CD4-positive, alpha-beta T cell treated with Interleukin-4 for 4 hours (primary cell): ENCODE measurements around the gene CMPK2.

ENCODE experiments used
- DNase-seq: peaks from one replicate; pipeline ENCODE4 v3.0.0-alpha.2; 2020

Gene CMPK2

DNA sequence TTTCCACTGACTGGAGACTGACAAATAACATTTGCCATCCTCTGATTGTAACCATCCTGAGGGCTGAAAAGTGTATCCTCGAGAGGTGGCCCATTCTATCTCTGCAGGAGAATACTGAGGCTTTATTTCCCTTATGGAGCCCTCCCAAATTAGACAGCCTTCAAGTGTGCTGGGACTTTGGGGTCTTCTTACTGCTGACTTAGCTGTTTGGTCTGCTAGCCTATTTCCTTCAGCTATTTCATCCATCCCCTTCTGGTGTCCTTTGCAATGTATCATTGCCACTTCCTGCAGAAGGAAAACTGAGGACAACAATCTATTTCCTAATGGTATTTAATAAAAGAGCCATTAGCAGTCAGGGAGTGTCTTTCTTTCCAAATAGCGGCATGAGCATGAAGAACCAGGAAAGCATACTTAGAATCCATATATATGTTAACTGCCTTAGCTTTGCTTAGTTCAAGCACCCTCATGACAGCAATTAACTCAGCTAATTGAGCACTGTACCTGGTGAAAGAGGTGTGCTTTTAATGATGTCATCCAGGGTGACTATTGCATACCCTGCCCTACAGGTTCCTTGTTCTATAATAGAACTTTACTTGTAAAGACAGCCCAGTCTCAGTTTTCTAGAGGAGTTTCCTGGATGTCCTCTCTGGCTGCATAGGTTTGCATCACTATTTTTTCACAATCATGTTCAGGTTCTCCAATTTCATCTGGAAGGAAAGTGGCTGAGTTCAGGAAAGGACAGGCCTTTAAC, 24.0 kb downstream of the CMPK2 start:
- no peak for DNase-seq

- no peak for DNase-seq
These were observed 26.9 kb downstream of the CMPK2 start for GRCh38 chr2:6838673-6839319.

- no peak for DNase-seq
These were observed 30.2 kb downstream of the CMPK2 start for GRCh38 chr2:6835467-6835866.

- DNase-seq, result no peak
These were observed 31.5 kb downstream of the CMPK2 start for GRCh38 chr2:6834163-6834562.

DNA sequence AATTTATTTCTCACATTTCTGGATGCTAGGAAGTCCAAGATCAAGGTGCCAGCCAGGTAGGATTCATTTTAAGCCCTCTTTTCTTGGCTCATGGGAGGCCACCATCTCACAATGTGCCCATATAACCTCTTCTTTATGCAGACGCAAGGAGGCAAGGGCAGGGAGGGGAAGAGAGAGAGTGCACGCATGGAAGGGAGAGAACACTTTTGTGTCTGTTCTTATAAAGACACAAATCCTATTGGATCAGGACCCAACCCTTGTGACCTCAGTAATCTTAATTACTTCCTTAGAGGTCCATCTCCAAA, 32.5 kb downstream of the CMPK2 start:
- DNase-seq, result no peak

DNA sequence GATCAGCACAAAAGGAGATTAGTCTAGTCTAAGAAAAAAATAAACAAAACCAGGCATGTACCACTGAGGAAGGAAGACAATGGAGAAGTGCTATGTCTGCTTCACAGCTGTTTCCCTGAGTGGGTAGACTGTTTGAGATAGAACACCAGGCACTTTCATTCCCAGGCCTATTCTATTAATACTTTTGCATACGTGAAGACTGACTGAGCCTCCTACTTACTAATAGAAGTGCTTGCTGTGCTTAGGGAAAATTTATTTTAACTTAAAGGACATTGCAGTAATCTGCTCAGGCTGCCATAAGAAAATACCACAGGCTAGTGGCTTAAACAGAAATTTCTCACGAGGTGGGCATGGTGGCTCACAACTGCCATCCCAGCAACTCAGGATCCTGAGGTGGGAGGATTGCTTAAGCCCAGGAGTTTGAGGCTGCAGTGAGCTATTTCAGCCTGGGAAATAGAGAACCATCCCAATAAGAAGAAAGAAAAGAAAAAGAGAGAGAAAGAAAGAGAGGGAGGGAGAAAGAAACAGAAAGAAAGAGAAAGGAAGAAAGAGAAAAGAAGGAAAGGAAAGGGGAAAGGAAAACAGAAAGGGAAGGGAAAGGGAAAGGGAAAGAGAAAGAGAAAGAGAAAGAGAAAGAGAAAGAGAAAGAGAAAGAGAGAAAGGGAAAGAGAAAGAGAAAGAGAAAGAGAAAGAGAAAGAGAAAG, 33.0 kb downstream of the CMPK2 start:
- no peak for DNase-seq

GRCh38 chr2:6831229-6831628, 34.5 kb downstream of the CMPK2 start:
- DNase-seq, result no peak

DNA sequence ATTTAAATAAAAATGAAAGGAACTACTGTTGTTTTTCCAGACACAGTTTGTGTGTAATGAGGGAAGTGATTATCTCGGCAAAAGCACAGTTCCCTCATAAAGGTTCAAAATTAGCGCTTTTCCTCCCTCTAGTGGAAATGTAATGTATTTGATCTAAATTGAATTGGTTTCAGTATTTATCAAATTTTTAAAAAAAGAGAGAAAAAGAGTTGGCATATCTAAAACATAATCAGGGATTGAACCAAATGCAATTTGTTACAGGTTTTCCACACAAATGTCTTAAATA, 37.5 kb downstream of the CMPK2 start:
- peak; percentile 22 for DNase-seq

GRCh38 chr2:6827566-6828298, 38.0 kb downstream of the CMPK2 start:
- DNase-seq, result no peak

DNA sequence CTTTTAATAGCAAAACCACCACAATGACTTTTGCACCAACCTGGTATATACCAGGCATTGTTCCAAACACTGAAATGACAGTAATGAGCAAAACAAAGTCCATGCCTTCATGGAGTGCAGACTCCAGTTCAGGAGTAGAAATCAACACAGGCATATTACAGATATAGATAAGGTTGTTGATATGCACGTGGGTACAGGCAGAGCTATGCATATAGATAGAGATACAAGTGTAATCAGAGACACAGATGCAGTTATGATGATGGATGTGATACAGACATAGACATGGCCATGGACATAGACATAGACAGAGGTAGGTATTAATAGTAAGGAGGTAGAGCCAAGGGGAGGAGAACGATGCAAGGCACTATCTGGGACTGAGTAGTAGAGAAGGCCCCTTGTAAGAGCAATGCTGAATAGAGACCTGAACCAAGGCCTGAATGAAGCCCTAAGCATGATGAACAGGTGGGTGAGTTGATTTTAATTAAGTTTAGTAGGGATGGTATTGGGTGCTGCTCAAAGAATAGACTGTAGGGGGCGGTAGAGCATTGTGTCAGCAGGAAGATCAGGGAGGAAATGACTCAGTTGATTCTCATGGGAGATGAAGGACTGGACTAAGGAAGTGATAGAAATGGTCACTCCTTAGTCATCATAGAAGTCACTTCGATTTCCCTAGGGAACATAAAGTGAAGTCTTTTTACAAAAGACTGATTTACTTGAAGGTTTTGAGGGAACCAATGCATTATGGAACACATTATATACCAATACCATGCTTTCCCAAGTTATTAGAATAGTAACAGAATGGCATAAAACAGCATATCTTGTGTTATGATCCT, 39.4 kb downstream of the CMPK2 start:
- DNase-seq, result peak; percentile 59

- no peak for DNase-seq
These were observed 40.7 kb downstream of the CMPK2 start for GRCh38 chr2:6824962-6825361.

DNA sequence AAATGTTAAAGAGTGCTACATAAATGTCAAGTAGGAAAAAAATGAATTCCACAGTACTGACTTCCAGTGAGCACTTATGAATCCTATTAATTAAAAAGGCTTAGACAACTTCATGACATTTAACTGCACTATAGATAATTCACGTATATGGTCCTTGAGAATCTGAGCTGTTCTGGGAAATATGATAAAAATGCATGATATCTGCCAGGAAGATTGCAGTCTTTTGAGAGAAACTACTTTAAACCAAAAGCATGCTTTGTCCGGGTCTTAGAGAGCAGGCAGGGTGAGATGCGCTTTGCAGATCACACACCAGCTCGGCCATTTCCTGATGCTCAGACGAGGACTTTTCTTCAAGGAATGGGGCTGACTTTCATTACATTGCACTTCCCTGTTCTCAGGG, 42.6 kb downstream of the CMPK2 start:
- DNase-seq, result no peak

DNA sequence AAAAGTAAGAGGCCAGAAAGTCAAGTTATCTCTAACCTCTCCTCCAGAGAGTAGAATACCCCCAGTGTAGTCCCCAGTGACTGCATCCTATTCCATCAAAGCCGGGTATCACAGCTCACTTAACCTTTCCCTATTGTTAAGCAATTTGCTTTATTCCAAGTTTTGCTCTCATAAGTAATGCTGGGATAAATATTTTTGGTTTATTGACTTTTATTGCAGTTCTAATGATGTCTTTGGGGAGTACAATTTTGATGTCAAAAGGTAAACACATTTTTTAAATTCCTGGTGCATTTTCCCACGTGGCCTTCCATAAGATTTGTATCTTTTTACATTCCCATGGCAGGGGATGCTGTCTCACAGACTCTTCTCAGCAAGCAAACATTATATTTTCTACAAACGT, 43.3 kb downstream of the CMPK2 start:
- no peak for DNase-seq

- DNase-seq, result no peak
These were observed 44.7 kb downstream of the CMPK2 start for GRCh38 chr2:6820903-6821584.

DNA sequence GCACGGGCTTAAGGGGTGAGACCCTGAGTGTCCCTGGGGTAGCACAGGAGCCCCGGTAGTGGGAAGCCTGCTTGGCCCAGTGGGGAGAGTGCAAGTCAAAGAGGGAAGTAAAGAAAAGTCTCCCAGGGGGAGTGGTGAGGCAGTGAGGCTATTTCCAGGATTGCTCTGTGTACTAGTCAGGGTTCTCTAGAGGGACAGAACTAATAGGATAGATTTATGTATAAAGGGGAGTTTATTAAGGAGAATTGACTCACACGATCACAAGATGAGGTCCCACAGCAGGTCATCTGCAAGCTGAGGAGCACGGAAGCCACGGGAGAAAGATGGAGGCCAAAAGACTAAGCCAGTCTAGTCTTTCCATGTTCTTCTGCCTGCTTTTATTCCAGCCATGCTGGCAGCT, 45.5 kb downstream of the CMPK2 start:
- DNase-seq, result no peak

DNA sequence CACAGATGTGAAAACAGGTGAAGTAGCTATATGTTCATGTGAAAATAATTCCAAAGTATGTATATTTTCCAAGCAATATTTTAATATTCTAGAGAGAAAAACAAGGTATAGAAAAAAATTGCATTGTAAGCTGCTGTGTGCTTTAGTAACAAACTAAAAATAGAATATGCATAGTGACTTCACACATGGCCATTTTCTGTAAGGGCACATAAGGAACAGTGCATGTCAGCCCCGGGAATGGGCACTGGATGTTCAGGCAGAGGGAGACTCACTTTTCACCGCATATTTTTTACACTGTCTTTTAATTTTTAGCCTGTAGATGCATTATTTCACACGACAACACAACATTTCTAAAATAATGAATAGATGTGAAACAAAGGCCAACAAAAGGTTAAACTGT, 46.0 kb downstream of the CMPK2 start:
- no peak for DNase-seq

- DNase-seq, result no peak
These were observed 47.7 kb downstream of the CMPK2 start for GRCh38 chr2:6818012-6818411.

DNA sequence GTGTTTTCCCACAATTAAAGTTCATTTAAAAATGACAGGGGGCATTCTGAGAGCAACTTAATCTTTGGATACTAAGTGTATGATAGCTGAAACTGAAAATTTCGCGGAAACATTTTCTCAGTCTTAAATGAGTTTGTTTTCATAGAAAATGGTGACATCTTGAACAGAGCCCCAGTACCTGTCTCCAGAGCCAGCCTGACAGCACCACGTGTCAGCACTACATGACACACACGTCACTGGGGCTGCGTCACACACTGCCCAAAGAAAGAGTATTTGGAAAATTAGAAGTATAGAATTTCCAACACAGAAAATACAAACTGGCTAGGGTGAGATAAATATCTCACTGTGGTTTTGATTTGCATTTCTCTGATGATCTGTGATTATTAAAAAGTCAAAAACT, 50.8 kb downstream of the CMPK2 start:
- no peak for DNase-seq

DNA sequence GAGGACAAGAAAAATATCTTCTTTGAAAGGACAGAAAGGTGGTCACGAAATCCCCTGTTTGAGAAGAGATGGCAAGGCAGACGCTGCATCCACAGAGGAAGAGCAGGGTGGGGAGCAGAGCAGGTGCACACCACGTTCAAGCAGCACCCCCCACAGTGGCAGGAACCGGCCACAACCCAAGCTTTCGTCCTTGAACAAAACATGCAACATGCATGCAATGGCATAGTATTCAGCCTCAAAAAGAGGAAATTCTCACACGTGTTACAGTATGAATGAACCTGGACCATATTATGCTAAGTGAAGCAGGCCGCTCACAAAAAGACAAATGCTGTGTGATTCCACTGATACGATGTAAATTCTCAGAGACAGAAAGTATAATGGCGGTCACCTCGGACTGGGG, 51.4 kb downstream of the CMPK2 start:
- no peak for DNase-seq

GRCh38 chr2:6813573-6813972, 52.1 kb downstream of the CMPK2 start:
- DNase-seq, result no peak

GRCh38 chr2:6812857-6813530, 52.7 kb downstream of the CMPK2 start:
- no peak for DNase-seq

DNA sequence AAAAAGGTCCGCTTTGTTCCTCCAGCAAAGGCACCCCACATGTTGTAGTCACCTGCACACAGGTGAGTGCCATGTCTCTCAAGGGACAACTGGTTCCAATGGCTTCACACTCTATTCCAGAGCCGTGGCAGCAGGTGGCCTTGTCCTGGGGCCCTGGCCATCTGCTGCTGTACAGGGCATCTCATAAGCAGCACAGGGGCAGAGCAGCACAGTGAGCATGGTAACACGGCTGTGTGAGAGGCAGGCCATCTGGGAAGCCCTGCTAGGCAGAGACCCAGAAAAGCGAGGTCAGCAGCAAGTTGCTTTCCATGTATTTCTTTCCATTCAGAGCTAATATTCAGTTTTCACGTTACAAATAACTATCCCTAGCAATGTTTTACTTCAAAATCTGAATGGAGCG, 54.7 kb downstream of the CMPK2 start:
- no peak for DNase-seq
